Forelimb muscle (tissue), 1 donor: Measurements from ENCODE around the gene BIRC6. TPM values are rescaled to one million over a fixed set of nuclear protein-coding genes. Genes with fewer than 3 reads are reported as not detected.

Source experiments
- polyA plus RNA-seq: library from polyadenylated mRNA; unstranded; fragments of 120-200 nt; gene quantifications from one replicate; pipeline ENCODE4 v1.2.1, GENCODE V29; 2013; ENCODE audit not compliant: insufficient read length

The BIRC6 gene
- polyA plus RNA-seq, 1 donor = 46.6 TPM

Other genes starting within 250 kb of the BIRC6 start
- 14.9 TPM for gene SLC30A6, start 191.2 kb upstream of the BIRC6 start, polyA plus RNA-seq
- gene NLRC4, start 92.1 kb upstream of the BIRC6 start, polyA plus RNA-seq = 0.85 TPM
- gene YIPF4, start 79.1 kb upstream of the BIRC6 start, polyA plus RNA-seq = 40.8 TPM